Fibroblast of villous mesenchyme (primary cell): ENCODE data around the gene LMO1. TPM values are rescaled to one million over a fixed set of nuclear protein-coding genes. Genes with fewer than 3 reads are reported as not detected.

ENCODE experiments used
- DNase-seq: peaks from one replicate; pipeline ENCODE4 v3.0.0-alpha.2; 2010; ENCODE audit warnings: low read depth
- H3K4me3 ChIP-seq: 2 replicates; pipeline ENCODE4 v1.5.1; 2011; ENCODE audit warnings: low read depth, mild to moderate bottlenecking, low read length
- total RNA-seq: library from RNA; depleted of rRNA; stranded (reverse); fragments of >200 nt; gene quantifications from 2 replicates; pipeline ENCODE4 v1.2.3, GENCODE V29; 2012
- TF ChIP-seq, protein P1 (sequence below): IDR thresholded peaks from 2 replicates; pipeline ENCODE4 v1.5.1; 2012; ENCODE audit warnings: low read depth, mild to moderate bottlenecking, low read length; ENCODE audit not compliant: insufficient read depth

Gene LMO1
- total RNA-seq, 1 donor: not detected

- TF ChIP-seq, protein P1, sequence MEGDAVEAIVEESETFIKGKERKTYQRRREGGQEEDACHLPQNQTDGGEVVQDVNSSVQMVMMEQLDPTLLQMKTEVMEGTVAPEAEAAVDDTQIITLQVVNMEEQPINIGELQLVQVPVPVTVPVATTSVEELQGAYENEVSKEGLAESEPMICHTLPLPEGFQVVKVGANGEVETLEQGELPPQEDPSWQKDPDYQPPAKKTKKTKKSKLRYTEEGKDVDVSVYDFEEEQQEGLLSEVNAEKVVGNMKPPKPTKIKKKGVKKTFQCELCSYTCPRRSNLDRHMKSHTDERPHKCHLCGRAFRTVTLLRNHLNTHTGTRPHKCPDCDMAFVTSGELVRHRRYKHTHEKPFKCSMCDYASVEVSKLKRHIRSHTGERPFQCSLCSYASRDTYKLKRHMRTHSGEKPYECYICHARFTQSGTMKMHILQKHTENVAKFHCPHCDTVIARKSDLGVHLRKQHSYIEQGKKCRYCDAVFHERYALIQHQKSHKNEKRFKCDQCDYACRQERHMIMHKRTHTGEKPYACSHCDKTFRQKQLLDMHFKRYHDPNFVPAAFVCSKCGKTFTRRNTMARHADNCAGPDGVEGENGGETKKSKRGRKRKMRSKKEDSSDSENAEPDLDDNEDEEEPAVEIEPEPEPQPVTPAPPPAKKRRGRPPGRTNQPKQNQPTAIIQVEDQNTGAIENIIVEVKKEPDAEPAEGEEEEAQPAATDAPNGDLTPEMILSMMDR: no peak
- H3K4me3 ChIP-seq: no peak overlapping the region
- no peak for DNase-seq
These were observed 24.0 kb downstream of the LMO1 start for GRCh38 chr11:8239536-8240228.

- DNase-seq: no peak
- TF ChIP-seq, protein P1: no peak
- no peak overlapping the region for H3K4me3 ChIP-seq
These were observed 24.6 kb downstream of the LMO1 start for GRCh38 chr11:8239040-8239439.

GRCh38 chr11:8237453-8237852 is 26.2 kb downstream of the LMO1 start:
- TF ChIP-seq, protein P1: no peak
- H3K4me3 ChIP-seq: no peak overlapping the region
- DNase-seq: no peak

- no peak overlapping the region for H3K4me3 ChIP-seq
- TF ChIP-seq, protein P1: no peak
- DNase-seq: no peak
These were observed 27.8 kb downstream of the LMO1 start for GRCh38 chr11:8235925-8236324.

DNA sequence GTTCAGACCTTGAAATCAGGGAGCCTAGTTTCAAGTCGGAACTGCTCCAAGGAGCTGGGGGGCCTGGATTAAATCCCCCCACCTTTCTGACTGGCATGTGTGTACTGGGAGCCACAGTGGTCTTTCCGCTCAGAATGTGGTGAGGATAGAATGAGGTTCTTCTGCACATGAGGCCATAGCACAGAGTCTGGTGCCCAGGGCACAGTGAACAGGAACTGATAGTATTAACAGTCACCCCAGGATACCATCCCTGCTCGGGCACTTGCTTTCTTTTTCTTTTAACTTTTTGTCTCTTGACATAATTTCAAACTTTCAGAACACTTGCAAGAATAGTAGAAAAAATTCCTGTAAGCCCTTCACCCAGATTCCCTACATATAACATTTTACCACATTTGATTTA is 28.8 kb downstream of the LMO1 start:
- H3K4me3 ChIP-seq: no peak overlapping the region
- TF ChIP-seq, protein P1: no peak
- DNase-seq: no peak

GRCh38 chr11:8234425-8234821 is 29.3 kb downstream of the LMO1 start:
- TF ChIP-seq, protein P1: no peak
- no peak for DNase-seq
- H3K4me3 ChIP-seq: no peak overlapping the region
